Ramos (cell line): ENCODE results near the gene MTRR.

ENCODE experiments used
- in situ Hi-C: fragments of 300-500 bp; cut with MboI; formaldehyde crosslinking; loops from one replicate; pipeline ENCODE4 v1.14.3; 2022; ENCODE audit warnings: low sequenced_read_pairs; ENCODE audit not compliant: unreplicated experiment

Gene MTRR

GRCh38 chr5:7868773-7869473, at the start of gene MTRR, which contains the start of gene FASTKD3:
Gene MTRR, plus strand, starts transcription at chr5:7869148. Its CDS starts 1,647 bp downstream, at chr5:7870795.
Gene FASTKD3, minus strand, starts transcription at chr5:7869031. Its CDS starts 948 bp downstream, at chr5:7868083.
- in situ Hi-C loops = no loop called here

GRCh38 chr5:7822449-7822848, 46.5 kb upstream of the MTRR start:
- in situ Hi-C loops = no loop called here

- in situ Hi-C loops = no loop called here
Measured at GRCh38 chr5:7823594-7823993, 45.4 kb upstream of the MTRR start.

GRCh38 chr5:7824995-7825394, 44.0 kb upstream of the MTRR start:
- in situ Hi-C loops = no loop called here

- in situ Hi-C loops = no loop called here
Measured at GRCh38 chr5:7825630-7826029, 43.3 kb upstream of the MTRR start.

- in situ Hi-C loops = no loop called here
Measured at GRCh38 chr5:7827610-7828009, 41.3 kb upstream of the MTRR start.

GRCh38 chr5:7828269-7828668, 40.7 kb upstream of the MTRR start:
- in situ Hi-C loops = no loop called here

- in situ Hi-C loops = no loop called here
Measured at GRCh38 chr5:7834982-7835381, 34.0 kb upstream of the MTRR start.

GRCh38 chr5:7837403-7837802, 31.5 kb upstream of the MTRR start:
- in situ Hi-C loops = no loop called here

- in situ Hi-C loops = no loop called here
Measured at GRCh38 chr5:7842531-7842930, 26.4 kb upstream of the MTRR start.

GRCh38 chr5:7844901-7845300, 24.0 kb upstream of the MTRR start:
- in situ Hi-C loops = no loop called here

- in situ Hi-C loops = no loop called here
Measured at GRCh38 chr5:7845557-7845956, 23.4 kb upstream of the MTRR start.

GRCh38 chr5:7846327-7846726, 22.6 kb upstream of the MTRR start:
- in situ Hi-C loops = no loop called here

- in situ Hi-C loops = no loop called here
Measured at GRCh38 chr5:7848296-7848695, 20.7 kb upstream of the MTRR start.

GRCh38 chr5:7849681-7850394, 19.1 kb upstream of the MTRR start:
- in situ Hi-C loops = no loop called here

GRCh38 chr5:7850395-7851239, 18.3 kb upstream of the MTRR start, which contains the start of gene CFAP90:
Gene CFAP90, minus strand, starts transcription at chr5:7851133. Its CDS starts 112 bp downstream, at chr5:7851021.
- in situ Hi-C loops = no loop called here

GRCh38 chr5:7851240-7851592, 17.7 kb upstream of the MTRR start:
- in situ Hi-C loops = no loop called here

- in situ Hi-C loops = no loop called here
Measured at GRCh38 chr5:7851617-7852289, 17.2 kb upstream of the MTRR start.

- in situ Hi-C loops = no loop called here
Measured at GRCh38 chr5:7852542-7852941, 16.4 kb upstream of the MTRR start.

- in situ Hi-C loops = no loop called here
Measured at GRCh38 chr5:7852988-7853387, 16.0 kb upstream of the MTRR start.
